Epithelial cell of umbilical artery (primary cell): ENCODE measurements around the gene FYCO1. TPM values are rescaled to one million over a fixed set of nuclear protein-coding genes. Genes with fewer than 3 reads are reported as not detected.

ENCODE experiments used
- total RNA-seq: library from RNA; depleted of rRNA; stranded (reverse); fragments of >200 nt; gene quantifications from 2 replicates; pipeline ENCODE4 v1.2.3, GENCODE V29; 2014

FYCO1 gene
- total RNA-seq, result 10.4 and 14.4 TPM in 2 replicates

DNA sequence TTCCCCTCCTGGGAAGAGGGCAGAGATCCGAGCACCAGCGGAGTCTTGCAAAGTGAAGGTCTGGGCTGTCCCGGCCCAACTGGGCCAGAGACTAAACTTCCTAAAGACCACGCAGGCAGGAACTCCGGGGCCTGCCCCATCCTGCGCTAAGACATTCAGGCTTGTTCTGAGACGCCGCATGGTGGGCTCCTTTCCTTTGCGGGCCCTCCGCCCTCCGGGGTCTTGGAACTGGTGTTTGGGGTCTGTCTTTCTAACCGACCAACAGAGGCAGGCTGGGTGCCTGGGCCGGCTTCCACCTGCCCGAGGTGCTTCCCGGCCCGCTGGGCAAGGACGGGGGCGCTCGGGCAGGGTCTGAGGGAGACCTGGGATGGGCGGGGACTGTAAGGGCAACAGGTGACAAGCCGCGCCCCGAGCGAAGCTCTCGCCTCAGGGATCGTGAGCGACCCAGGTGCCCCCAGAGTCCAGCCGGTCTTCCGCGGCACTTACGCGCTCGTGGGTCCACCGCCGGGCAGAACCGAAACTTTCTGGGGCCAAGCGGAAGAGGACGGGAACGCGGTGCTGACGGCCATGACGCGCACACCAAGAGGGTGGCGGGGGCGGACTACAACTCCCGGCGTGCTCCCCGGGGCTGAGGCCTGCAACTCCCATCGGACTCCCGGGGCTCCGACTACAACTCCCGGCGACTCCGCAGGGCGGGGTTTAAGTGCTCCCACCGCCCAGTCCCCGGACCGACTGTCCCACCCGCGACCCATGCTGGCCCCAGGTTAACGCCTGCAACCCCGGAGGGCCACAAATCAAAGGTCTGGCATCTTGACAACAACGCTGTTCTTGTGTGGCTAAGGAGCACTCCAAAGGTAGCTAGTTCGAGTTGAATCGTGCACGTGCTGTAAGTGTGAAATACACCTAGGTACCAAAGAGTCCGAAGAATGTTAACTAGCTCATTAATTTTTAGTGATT lies at the start of gene FYCO1:
Gene FYCO1, minus strand, starts transcription at position 589 of the 957 bp plus-strand sequence. CDS start 10,914 bp downstream, outside the sequence.

DNA sequence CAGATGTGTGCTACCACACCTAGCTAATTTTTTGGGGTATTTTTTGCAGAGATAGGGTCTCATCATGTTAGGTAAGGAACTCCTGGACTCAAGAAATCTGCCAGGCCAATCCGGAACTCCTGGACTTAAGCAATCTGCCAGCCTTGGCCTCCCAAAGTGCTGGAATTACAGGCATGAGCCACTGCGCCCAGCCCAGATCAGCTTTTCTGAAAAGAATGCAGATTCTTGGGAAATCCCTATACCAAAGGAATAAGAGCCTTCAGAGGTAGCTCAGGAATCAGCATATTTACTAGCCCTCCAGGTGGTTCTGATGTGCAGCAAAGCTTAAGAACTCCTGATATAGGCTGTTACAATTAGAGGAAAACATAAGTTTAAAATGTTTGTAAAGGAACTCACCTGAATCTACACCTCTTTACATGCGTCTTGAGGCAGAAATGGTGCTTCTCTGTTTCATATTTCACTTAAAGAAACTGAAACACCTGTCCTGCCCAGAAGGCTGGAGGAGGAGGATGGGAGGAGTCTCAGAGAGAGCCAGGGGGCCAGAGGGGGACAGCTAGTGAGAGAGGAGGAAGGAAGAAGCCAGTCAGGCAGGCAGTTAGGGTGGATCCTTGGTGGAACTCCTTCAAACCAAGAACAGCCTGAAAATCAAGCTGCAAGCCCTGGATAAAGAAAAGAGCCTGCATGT lies 31.5 kb upstream of the FYCO1 start, which contains the start of gene XCR1:
Gene XCR1, minus strand, starts transcription at position 463 of the 685 bp plus-strand sequence. CDS start 5,536 bp downstream, outside the sequence.

GRCh38 chr3:45943207-45943846 lies 52.3 kb downstream of the FYCO1 start, which contains the start of gene CXCR6:
Gene CXCR6 (plus strand): TSS chr3:45943464. CDS start chr3:45946482, 3,018 bp downstream.

GRCh38 chr3:45885979-45886705 lies 109.5 kb downstream of the FYCO1 start, which contains the start of gene CCR9:
Gene CCR9 (plus strand): TSS chr3:45886543. CDS start chr3:45894934, 8,391 bp downstream.

Other genes with a start within 250 kb of the FYCO1 start
- not detected in 2 replicates for gene SLC6A20, start 199.3 kb downstream of the FYCO1 start, total RNA-seq
- gene LZTFL1, start 153.7 kb downstream of the FYCO1 start, total RNA-seq, result 12.7 and 14.9 TPM in 2 replicates
- not detected in 2 replicates for gene CCR9, start 109.3 kb downstream of the FYCO1 start, total RNA-seq
- not detected in 2 replicates for gene CXCR6, start 52.4 kb downstream of the FYCO1 start, total RNA-seq
- gene XCR1, start 31.7 kb upstream of the FYCO1 start, total RNA-seq, result not detected in 2 replicates
- not detected in 2 replicates for gene CCR1, start 212.5 kb upstream of the FYCO1 start, total RNA-seq
- gene CCR3, start 246.6 kb upstream of the FYCO1 start, total RNA-seq, result not detected in 2 replicates